HepG2 (cell line): ENCODE results near the gene TAPBP. TPM values are rescaled to one million over a fixed set of nuclear protein-coding genes. Genes with fewer than 3 reads are reported as not detected.

ENCODE experiments used
- BRF2 ChIP-seq: sonication (generic); formaldehyde crosslinking; IDR thresholded peaks from 2 replicates; pipeline ENCODE4 v1.8.1; 2022; ENCODE audit warnings: mild to moderate bottlenecking, missing genetic modification reagents
- GATA4 ChIP-seq: sonication (generic); IDR thresholded peaks from 2 replicates; pipeline ENCODE4 v1.6.1; 2016; ENCODE audit warnings: antibody characterized with exemption, low read depth, borderline replicate concordance
- IRX3 ChIP-seq: sonication (generic); formaldehyde crosslinking; IDR thresholded peaks from 2 replicates; pipeline ENCODE4 v1.8.1; 2023; ENCODE audit warnings: mild to moderate bottlenecking, low read depth, missing genetic modification reagents, borderline replicate concordance
- JARID2 ChIP-seq: sonication (generic); formaldehyde crosslinking; IDR thresholded peaks from 2 replicates; pipeline ENCODE4 v1.8.1; 2023; ENCODE audit warnings: missing genetic modification reagents, inconsistent platforms; ENCODE audit not compliant: insufficient replicate concordance
- NFE2L1 ChIP-seq: sonication (generic); formaldehyde crosslinking; IDR thresholded peaks from 2 replicates; pipeline ENCODE4 v1.4.0; 2020; ENCODE audit warnings: missing genetic modification reagents, mild to moderate bottlenecking, borderline replicate concordance
- NFIB ChIP-seq: sonication (generic); formaldehyde crosslinking; IDR thresholded peaks from 2 replicates; pipeline ENCODE4 v1.9.0; 2021; ENCODE audit warnings: missing genetic modification reagents, mild to moderate bottlenecking, borderline replicate concordance
- REL ChIP-seq: sonication (generic); formaldehyde crosslinking; conservative IDR thresholded peaks from 2 replicates; pipeline ENCODE4 v1.8.0; 2022; ENCODE audit warnings: mild to moderate bottlenecking, missing genetic modification reagents, moderate library complexity
- ZMYM2 ChIP-seq: sonication (generic); formaldehyde crosslinking; IDR thresholded peaks from 2 replicates; pipeline ENCODE4 v1.8.0; 2022; ENCODE audit warnings: mild to moderate bottlenecking, missing genetic modification reagents
- ZNF235 ChIP-seq: sonication (generic); formaldehyde crosslinking; IDR thresholded peaks from 2 replicates; pipeline ENCODE4 v1.8.1; 2023; ENCODE audit warnings: mild to moderate bottlenecking, missing genetic modification reagents, borderline replicate concordance
- ZNF30 ChIP-seq: sonication (generic); formaldehyde crosslinking; IDR thresholded peaks from 2 replicates; pipeline ENCODE4 v1.5.0; 2020; ENCODE audit warnings: mild to moderate bottlenecking, missing genetic modification reagents
- ZNF337 ChIP-seq: sonication (generic); formaldehyde crosslinking; IDR thresholded peaks from 2 replicates; pipeline ENCODE4 v1.5.1; 2020; ENCODE audit warnings: missing genetic modification reagents, low read depth, mild to moderate bottlenecking, borderline replicate concordance
- ZNF546 ChIP-seq: sonication (generic); formaldehyde crosslinking; conservative IDR thresholded peaks from 2 replicates; pipeline ENCODE4 v1.8.1; 2023; ENCODE audit warnings: mild to moderate bottlenecking, missing genetic modification reagents
- ZNF549 ChIP-seq: sonication (generic); formaldehyde crosslinking; IDR thresholded peaks from 2 replicates; pipeline ENCODE4 v1.5.0; 2020; ENCODE audit warnings: missing genetic modification reagents
- ZNF781 ChIP-seq: sonication (generic); formaldehyde crosslinking; IDR thresholded peaks from 2 replicates; pipeline ENCODE4 v1.5.1; 2020; ENCODE audit warnings: borderline replicate concordance, mild to moderate bottlenecking, missing genetic modification reagents; ENCODE audit errors: not compliant biosample characterization
- ZSCAN30 ChIP-seq: sonication (generic); formaldehyde crosslinking; IDR thresholded peaks from 2 replicates; pipeline ENCODE4 v1.5.0; 2020; ENCODE audit warnings: mild to moderate bottlenecking, missing genetic modification reagents
- ZSCAN31 ChIP-seq: sonication (generic); formaldehyde crosslinking; IDR thresholded peaks from 2 replicates; pipeline ENCODE4 v1.5.0; 2020; ENCODE audit warnings: low read depth, mild to moderate bottlenecking, missing genetic modification reagents
- polyA plus RNA-seq, 8 experiments: library from polyadenylated mRNA; depleted of rRNA in 3 of 8; stranded (reverse) in 7 of 8; unstranded in 1 of 8; fragments of >200 nt; fragmentation: Illumina TruSeq in 4 of 8; extraction: Trizol in 4 of 8; gene quantifications; 2 replicates each; pipeline versions ENCODE4 v1.2.1 to v1.2.3, GENCODE V29; 2011 to 2016; ENCODE audit warnings: low read depth in 4 of 8, missing spikeins in 1 of 8, mixed read lengths in 1 of 8; ENCODE audit not compliant: insufficient read depth in 1 of 8
- total RNA-seq, 5 experiments: library from RNA; depleted of rRNA; stranded (reverse); fragments of >200 nt; fragmentation: Illumina TruSeq; extraction: Trizol; gene quantifications; 2 replicates each; pipeline ENCODE4 v1.2.3, GENCODE V29; 2016; ENCODE audit warnings: low read depth in 1 of 5
- TF ChIP-seq, protein P1 (sequence below): IDR thresholded peaks from 2 replicates; pipeline ENCODE4 v1.6.1; 2016; ENCODE audit warnings: low read depth

The TAPBP gene
- total and polyA plus RNA-seq, 2 of the 13 experiments (the other 11 are each of a cell fraction or from before 2014, with no cell fraction given), result 27.4 to 32.3 TPM

GRCh38 chr6:33272275-33273128 lies 41.4 kb downstream of the TAPBP start (continued):
- no peak for TF ChIP-seq ZNF781
- no peak for TF ChIP-seq NFE2L1 (CRISPR knock-in tag)
- no peak for TF ChIP-seq ZNF235 (CRISPR knock-in tag)
- TF ChIP-seq BRF2 (CRISPR knock-in tag), result no peak; the same call in 1 of the 2 replicates
- TF ChIP-seq ZSCAN30 (CRISPR knock-in tag), result no peak
- no peak for TF ChIP-seq ZNF549
- TF ChIP-seq GATA4, result no peak
- TF ChIP-seq ZMYM2 (CRISPR knock-in tag), result no peak
- no peak for TF ChIP-seq NFIB (CRISPR knock-in tag)
- TF ChIP-seq ZSCAN31 (CRISPR knock-in tag), result no peak
- TF ChIP-seq ZNF337 (CRISPR knock-in tag), result peak; percentile 17; the same call in 1 of the 2 replicates
- TF ChIP-seq, protein P1, sequence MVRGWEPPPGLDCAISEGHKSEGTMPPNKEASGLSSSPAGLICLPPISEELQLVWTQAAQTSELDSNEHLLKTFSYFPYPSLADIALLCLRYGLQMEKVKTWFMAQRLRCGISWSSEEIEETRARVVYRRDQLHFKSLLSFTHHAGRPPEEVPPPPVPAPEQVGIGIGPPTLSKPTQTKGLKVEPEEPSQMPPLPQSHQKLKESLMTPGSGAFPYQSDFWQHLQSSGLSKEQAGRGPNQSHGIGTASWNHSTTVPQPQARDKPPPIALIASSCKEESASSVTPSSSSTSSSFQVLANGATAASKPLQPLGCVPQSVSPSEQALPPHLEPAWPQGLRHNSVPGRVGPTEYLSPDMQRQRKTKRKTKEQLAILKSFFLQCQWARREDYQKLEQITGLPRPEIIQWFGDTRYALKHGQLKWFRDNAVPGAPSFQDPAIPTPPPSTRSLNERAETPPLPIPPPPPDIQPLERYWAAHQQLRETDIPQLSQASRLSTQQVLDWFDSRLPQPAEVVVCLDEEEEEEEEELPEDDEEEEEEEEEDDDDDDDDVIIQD, result no peak
- no peak for TF ChIP-seq ZNF30 (CRISPR knock-in tag)
- TF ChIP-seq REL (CRISPR knock-in tag), result no peak
- TF ChIP-seq IRX3 (CRISPR knock-in tag), result no peak
- no peak for TF ChIP-seq JARID2 (CRISPR knock-in tag)
- no peak for TF ChIP-seq ZNF546
